HepG2 (cell line): ENCODE measurements around the gene PARD3. TPM values are rescaled to one million over a fixed set of nuclear protein-coding genes. Genes with fewer than 3 reads are reported as not detected.

Experiments used
- ATAC-seq: fragments of 200-7000 bp; cut with Tn5 transposase; 3 replicates; pipeline ENCODE4 v1.9.1; 2020; ENCODE audit warnings: mild to moderate bottlenecking, moderate library complexity
- BruUV-seq: library from RNA; stranded (reverse); fragments of 400-500 nt; replicated peaks from 2 replicates; lab custom pipeline; 2021; lab: Mats Ljungman, UMichigan
- CTCF ChIA-PET: fragments of 300-600 bp; formaldehyde crosslinking; extraction: SDS; loops from one replicate; lab custom pipeline; 2021; ENCODE audit warnings: low total read pairs, inconsistent platforms, low intra/inter-chr PET ratio; lab: Yijun Ruan, JAX
- POLR2A ChIA-PET: fragments of 350-600 bp; sonication (Branson Sonifier 250); formaldehyde crosslinking; loops from one replicate; lab custom pipeline; 2020; ENCODE audit warnings: antibody characterized with exemption, inconsistent platforms; lab: Yijun Ruan, JAX
- DNase-seq: peaks from one replicate; pipeline ENCODE4 v3.0.0-alpha.2; 2015; ENCODE audit warnings: low spot score
- FAIRE-seq: peaks from 3 replicates; lab custom pipeline; 2011; peaks lifted over from hg19 to GRCh38; lab: Jason Lieb, UNC
- H2AFZ ChIP-seq: one replicate; pipeline ENCODE4 v1.6.1; 2011; ENCODE audit warnings: low read length, inconsistent platforms
- H3K27ac ChIP-seq: fragments of 300-600 bp; 3 replicates; pipeline ENCODE4 v1.8.0; 2011; ENCODE audit warnings: mixed run types, mild to moderate bottlenecking, mixed read lengths, low read length, inconsistent platforms; ENCODE audit not compliant: insufficient read depth; ENCODE audit errors: extremely low read length
- H3K27me3 ChIP-seq, 2 experiments: fragments of 200-600 bp in 1 of 2; 2 replicates in 1 of 2; 3 replicates in 1 of 2; pipeline versions ENCODE4 v1.6.0 to v1.8.0; 2011; ENCODE audit warnings: low read length in 2 of 2, mild to moderate bottlenecking in 2 of 2, moderate library complexity in 2 of 2, inconsistent platforms in 1 of 2; ENCODE audit not compliant: insufficient read depth in 2 of 2, control insufficient read depth in 1 of 2
- H3K36me3 ChIP-seq, 2 experiments: fragments of 200-600 bp in 1 of 2; replicated peaks in 1 of 2; 2 replicates in 1 of 2; 3 replicates in 1 of 2; pipeline versions ENCODE4 v1.5.1 to v1.8.0; 2011; ENCODE audit warnings: low read length in 2 of 2, inconsistent platforms in 1 of 2; ENCODE audit not compliant: insufficient read depth in 2 of 2, control insufficient read depth in 1 of 2
- H3K4me1 ChIP-seq: 2 replicates; pipeline ENCODE4 v1.5.1; 2012; ENCODE audit warnings: low read length, inconsistent platforms; ENCODE audit not compliant: insufficient read depth
- H3K4me2 ChIP-seq: 2 replicates; pipeline ENCODE4 v1.6.0; 2011; ENCODE audit warnings: low read depth, low read length, inconsistent platforms
- H3K4me3 ChIP-seq, 3 experiments: fragments of 200-600 bp in 1 of 3; sonication (generic), shearing (Covaris generic) in 1 of 3; replicated peaks in 1 of 3; 2 replicates each; pipeline ENCODE4 v1.5.1; 2011 to 2016; ENCODE audit warnings: low read length in 3 of 3, inconsistent platforms in 2 of 3, low read depth in 2 of 3, mild to moderate bottlenecking in 2 of 3, control low read depth in 1 of 3, mixed read lengths in 1 of 3; ENCODE audit not compliant: insufficient read depth in 1 of 3
- H3K79me2 ChIP-seq: one replicate; pipeline ENCODE4 v1.6.1; 2011; ENCODE audit warnings: low read length, inconsistent platforms; ENCODE audit not compliant: insufficient read depth
- H3K9ac ChIP-seq: 2 replicates; pipeline ENCODE4 v1.6.0; 2011; ENCODE audit warnings: mild to moderate bottlenecking, low read depth, low read length, inconsistent platforms; ENCODE audit not compliant: insufficient read depth
- H3K9me3 ChIP-seq: 2 replicates; pipeline ENCODE4 v1.5.1; 2012; ENCODE audit warnings: mild to moderate bottlenecking, low read length
- H4K20me1 ChIP-seq: 2 replicates; pipeline ENCODE4 v1.6.0; 2011; ENCODE audit warnings: inconsistent platforms, mild to moderate bottlenecking, low read length, moderate library complexity; ENCODE audit not compliant: insufficient read depth
- BATF2 ChIP-seq: sonication (generic); formaldehyde crosslinking; IDR thresholded peaks from 2 replicates; pipeline ENCODE4 v1.8.0; 2022; ENCODE audit warnings: mild to moderate bottlenecking, missing genetic modification reagents, moderate library complexity
- CCAR2 ChIP-seq: fragments of 200-400 bp; formaldehyde crosslinking; optimal IDR thresholded peaks from 2 replicates; pipeline ENCODE3; 2018; ENCODE audit warnings: low read depth, mild to moderate bottlenecking, low read length, moderate library complexity
- FOXP1 ChIP-seq, 2 experiments: fragments of 450-650 bp in 1 of 2; IDR thresholded peaks; 2 replicates each; pipeline ENCODE4 v1.6.1; 2017 to 2018; ENCODE audit warnings: antibody characterized with exemption in 1 of 2
- HMGXB3 ChIP-seq: sonication (generic); formaldehyde crosslinking; IDR thresholded peaks from 2 replicates; pipeline ENCODE4 v1.4.0; 2020; ENCODE audit warnings: missing genetic modification reagents, borderline replicate concordance
- MAX ChIP-seq: IDR thresholded peaks from 2 replicates; pipeline ENCODE4 v1.6.1; 2012; ENCODE audit warnings: inconsistent platforms
- ONECUT2 ChIP-seq: sonication (generic); formaldehyde crosslinking; IDR thresholded peaks from 2 replicates; pipeline ENCODE4 v1.4.0; 2020; ENCODE audit warnings: missing genetic modification reagents
- SCMH1 ChIP-seq: sonication (generic); formaldehyde crosslinking; IDR thresholded peaks from 2 replicates; pipeline ENCODE4 v1.9.0; 2021; ENCODE audit warnings: missing genetic modification reagents, mild to moderate bottlenecking, borderline replicate concordance
- STAT5B ChIP-seq: sonication (generic); formaldehyde crosslinking; IDR thresholded peaks from 2 replicates; pipeline ENCODE4 v1.4.0; 2020; ENCODE audit warnings: missing genetic modification reagents
- U2AF2 ChIP-seq: fragments of 200-400 bp; formaldehyde crosslinking; IDR thresholded peaks from 2 replicates; pipeline ENCODE4 v1.6.1; 2017; ENCODE audit warnings: low read depth, mild to moderate bottlenecking, low read length
- ZGPAT ChIP-seq: IDR thresholded peaks from 2 replicates; pipeline ENCODE4 v1.6.1; 2016; ENCODE audit warnings: mild to moderate bottlenecking
- ZNF34 ChIP-seq: sonication (generic); formaldehyde crosslinking; IDR thresholded peaks from 2 replicates; pipeline ENCODE4 v1.4.0; 2020; ENCODE audit warnings: mild to moderate bottlenecking, missing genetic modification reagents, borderline replicate concordance
- ZNF432 ChIP-seq: sonication (generic); formaldehyde crosslinking; IDR thresholded peaks from 2 replicates; pipeline ENCODE4 v1.5.0; 2020; ENCODE audit warnings: missing genetic modification reagents, mild to moderate bottlenecking, borderline replicate concordance
- ZNF597 ChIP-seq: sonication (generic); formaldehyde crosslinking; IDR thresholded peaks from 2 replicates; pipeline ENCODE4 v1.5.0; 2020; ENCODE audit warnings: missing genetic modification reagents
- ZNF761 ChIP-seq: sonication (generic); formaldehyde crosslinking; conservative IDR thresholded peaks from 2 replicates; pipeline ENCODE4 v1.4.0; 2020; ENCODE audit warnings: mild to moderate bottlenecking, missing genetic modification reagents
- ZNF781 ChIP-seq: sonication (generic); formaldehyde crosslinking; IDR thresholded peaks from 2 replicates; pipeline ENCODE4 v1.5.1; 2020; ENCODE audit warnings: borderline replicate concordance, mild to moderate bottlenecking, missing genetic modification reagents; ENCODE audit errors: not compliant biosample characterization
- ZNF788 ChIP-seq: sonication (generic); formaldehyde crosslinking; IDR thresholded peaks from 2 replicates; pipeline ENCODE4 v1.5.0; 2020; ENCODE audit warnings: mild to moderate bottlenecking, missing genetic modification reagents, borderline replicate concordance
- WGBS: methylation state at CpG from one replicate; pipeline ENCODE4 v1.1.6; 2017; ENCODE audit warnings: low lambda C conversion rate; 5-methylcytosine and 5-hydroxymethylcytosine counted together
- in situ Hi-C: cut with HindIII; loops from 2 replicates; pipeline ENCODE4 v1.10.0; 2017; ENCODE audit warnings: low pct_unique_long_range_greater_than_20kb; ENCODE audit not compliant: extremely low pct_ligation_motif_present
- intact Hi-C: fragments of 100-400 bp; cut with micrococcal nuclease; formaldehyde crosslinking; loops from one replicate; pipeline ENCODE4 v1.10.0; 2022; ENCODE audit not compliant: unreplicated experiment
- polyA plus RNA-seq, 8 experiments: library from polyadenylated mRNA; depleted of rRNA in 3 of 8; stranded (reverse) in 7 of 8; unstranded in 1 of 8; fragments of >200 nt; fragmentation: Illumina TruSeq in 4 of 8; extraction: Trizol in 4 of 8; gene quantifications; 2 replicates each; pipeline versions ENCODE4 v1.2.1 to v1.2.3, GENCODE V29; 2011 to 2016; ENCODE audit warnings: low read depth in 4 of 8, missing spikeins in 1 of 8, mixed read lengths in 1 of 8; ENCODE audit not compliant: insufficient read depth in 1 of 8
- total RNA-seq, 5 experiments: library from RNA; depleted of rRNA; stranded (reverse); fragments of >200 nt; fragmentation: Illumina TruSeq; extraction: Trizol; gene quantifications; 2 replicates each; pipeline ENCODE4 v1.2.3, GENCODE V29; 2016; ENCODE audit warnings: low read depth in 1 of 5

PARD3 gene
- total and polyA plus RNA-seq, 2 of the 13 experiments (the other 11 are each of a cell fraction or from before 2014, with no cell fraction given): 40.9 to 60.0 TPM

GRCh38 chr10:34351161-34351560, 463.9 kb downstream of the PARD3 start (continued):
- TF ChIP-seq SCMH1 (CRISPR knock-in tag) (no peak), STAT5B (CRISPR knock-in tag) (no peak), ZNF761 (CRISPR knock-in tag) (no peak), ZNF597 (no peak), ZGPAT (CRISPR knock-in tag) (no peak), FOXP1 (IDR thresholded peaks at IDR 0.05) (no peak), FOXP1 (CRISPR knock-in tag; IDR thresholded peaks at IDR 0.05) (no peak)

GRCh38 chr10:34348917-34349485, 466.1 kb downstream of the PARD3 start:
- Histone ChIP-seq H3K9me3 (no peaks in the 10 kb centered on the region), H4K20me1 (no peaks in the 10 kb centered on the region), H3K79me2 (no peaks in the 10 kb centered on the region), H3K4me1 (peaks cover 32% of the 10 kb centered on the region), H3K9ac (no peak overlapping the region), H3K27ac (no peak overlapping the region), H3K4me3 (no peak overlapping the region), H3K27me3 (no peaks in the 10 kb centered on the region), H2AFZ (no peak overlapping the region), H3K36me3 (peaks cover 1 to 6% of the 10 kb centered on the region in 2 experiments; a peak in 3 of 5 replicates), H3K4me2 (no peak overlapping the region)
- POLR2A ChIA-PET: no interaction called here
- in situ Hi-C loops: no loop called here
- BruUV-seq: no TSS peak
- no peak for DNase-seq
- CTCF ChIA-PET: no interaction called here
- FAIRE-seq: no peak
- WGBS: 95% methylated on average over 7 of the region's 7 CpGs
- no peak for ATAC-seq
- intact Hi-C loops: no loop called here
- TF ChIP-seq ZNF34 (CRISPR knock-in tag): no peak
- no peak for TF ChIP-seq ONECUT2 (CRISPR knock-in tag)
- no peak for TF ChIP-seq ZNF788
- TF ChIP-seq U2AF2: no peak
- TF ChIP-seq MAX: no peak
- TF ChIP-seq ZNF781 (CRISPR knock-in tag): no peak
- no peak for TF ChIP-seq BATF2 (CRISPR knock-in tag)
- TF ChIP-seq HMGXB3 (CRISPR knock-in tag): no peak
- TF ChIP-seq ZNF432 (CRISPR knock-in tag): no peak
- TF ChIP-seq CCAR2: no peak
